ENCODE results near the gene NANOGP8.
A peak's percentile ranks its signal among the peaks of the same experiment; 100 is the strongest.
"Not testable (repeated sequence)": the region's sequence is repeated elsewhere in the genome, so short reads cannot be mapped to it uniquely, and the experiment has no call there.

NANOGP8 gene

DNA sequence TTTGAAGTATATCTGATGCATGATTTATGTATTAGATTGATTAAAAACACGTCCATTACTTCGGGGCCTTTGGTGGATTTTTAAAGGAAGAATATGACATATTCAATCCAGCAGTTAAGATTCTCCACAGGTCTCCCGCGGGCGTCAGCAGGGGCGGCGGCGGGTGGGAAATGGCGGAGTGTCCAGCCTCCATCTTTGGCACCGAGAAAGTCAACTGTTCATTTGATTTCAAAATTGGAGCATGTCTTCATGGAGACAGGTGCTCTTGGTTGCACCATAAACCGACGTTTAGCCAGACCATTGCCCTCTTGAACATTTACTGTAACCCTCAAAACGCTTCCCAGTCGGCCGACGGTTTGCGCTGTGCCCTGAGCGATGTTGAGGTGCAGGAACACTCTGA, 7.2 kb upstream of the NANOGP8 start:
- DNase-seq: no peak

DNA sequence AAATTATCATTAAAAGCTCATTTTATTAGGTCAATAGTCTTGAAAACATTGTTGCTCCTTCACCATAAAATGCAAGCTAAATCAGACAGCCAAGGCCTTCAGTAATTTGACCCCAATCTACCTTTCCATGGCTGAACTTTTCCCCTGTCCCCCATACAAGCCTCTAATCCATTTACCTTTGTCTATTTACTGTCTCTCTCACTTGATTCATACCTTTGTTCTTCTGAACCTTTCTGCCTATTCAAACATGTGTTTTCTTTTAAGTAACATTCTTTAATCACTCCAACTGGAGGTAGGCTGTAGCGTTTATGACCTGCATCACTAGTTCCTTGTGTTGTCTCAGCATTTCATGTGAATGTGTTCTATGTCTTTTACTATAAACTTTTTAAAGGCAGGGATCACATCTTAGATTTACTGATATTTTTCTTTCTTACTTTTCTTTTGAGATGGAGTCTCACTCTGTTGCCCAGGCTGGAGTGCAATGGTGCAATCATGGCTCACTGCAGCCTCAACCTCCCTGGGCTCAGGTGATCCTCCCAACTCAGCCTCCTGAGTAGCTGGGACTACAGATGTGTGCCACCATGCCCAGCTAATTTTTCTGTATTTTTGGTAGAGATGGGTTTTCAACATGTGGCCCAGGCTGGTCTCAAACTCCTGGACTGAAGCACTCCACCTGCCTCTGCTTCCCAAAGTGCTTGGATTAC, 5.2 kb upstream of the NANOGP8 start:
- no peak for DNase-seq

DNA sequence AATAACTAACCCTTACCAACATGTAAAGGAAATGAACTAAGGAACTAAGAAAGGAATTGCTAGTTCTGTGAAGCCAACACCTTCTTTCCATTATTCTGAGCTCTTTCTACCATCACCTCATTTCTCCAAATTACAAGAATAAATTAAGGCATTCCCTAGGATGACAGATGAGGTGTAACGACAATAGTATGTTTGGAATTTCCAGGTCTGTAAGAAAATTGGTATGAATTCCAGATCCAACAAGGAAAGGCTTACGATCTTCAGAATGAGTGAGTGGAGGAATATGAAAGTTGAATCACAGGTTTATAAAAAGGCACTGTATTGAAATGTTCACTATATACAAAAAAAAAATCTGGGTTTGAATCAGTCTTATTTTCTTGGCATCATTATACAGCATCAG, 4.5 kb upstream of the NANOGP8 start:
- no peak for DNase-seq

DNA sequence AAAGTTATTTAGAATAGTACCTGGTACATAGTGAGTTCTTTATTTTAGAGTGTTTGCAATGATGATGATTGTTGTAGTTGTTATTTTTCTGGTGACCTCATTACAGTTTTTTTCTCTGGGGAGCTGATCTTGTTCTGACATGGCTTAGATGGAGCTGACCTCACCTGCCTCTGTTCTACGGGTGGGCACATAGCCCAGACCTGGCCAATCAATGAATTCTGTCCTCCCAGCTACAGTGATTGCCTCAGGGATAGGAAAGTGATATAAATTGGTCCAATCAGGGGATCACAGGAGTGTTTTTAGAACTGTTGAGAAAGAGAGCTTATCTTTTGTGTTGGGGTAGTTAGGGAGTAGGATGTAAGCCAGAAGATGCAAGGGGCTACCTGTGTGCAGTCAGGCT, 3.2 kb upstream of the NANOGP8 start:
- DNase-seq: no peak

DNA sequence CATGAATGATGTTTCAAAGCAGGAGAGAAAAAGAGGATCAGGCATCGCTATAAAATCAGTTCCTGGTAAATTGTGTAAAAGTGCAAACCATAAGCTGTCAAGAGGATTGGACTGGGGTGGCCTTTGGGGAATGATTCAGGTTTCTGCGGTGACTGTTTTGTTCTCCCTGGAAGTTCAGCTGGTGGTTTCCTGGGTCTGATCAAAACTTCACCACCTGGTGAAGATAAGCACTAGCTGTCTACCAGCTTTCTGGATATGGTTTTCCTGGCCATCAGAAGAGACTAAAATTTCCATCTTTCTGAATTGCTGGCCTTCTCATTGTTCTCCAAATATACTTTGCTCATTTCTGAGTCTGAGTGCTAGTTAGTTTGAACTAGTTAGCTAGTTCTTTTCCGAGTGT, 2.7 kb upstream of the NANOGP8 start:
- DNase-seq: no peak

DNA sequence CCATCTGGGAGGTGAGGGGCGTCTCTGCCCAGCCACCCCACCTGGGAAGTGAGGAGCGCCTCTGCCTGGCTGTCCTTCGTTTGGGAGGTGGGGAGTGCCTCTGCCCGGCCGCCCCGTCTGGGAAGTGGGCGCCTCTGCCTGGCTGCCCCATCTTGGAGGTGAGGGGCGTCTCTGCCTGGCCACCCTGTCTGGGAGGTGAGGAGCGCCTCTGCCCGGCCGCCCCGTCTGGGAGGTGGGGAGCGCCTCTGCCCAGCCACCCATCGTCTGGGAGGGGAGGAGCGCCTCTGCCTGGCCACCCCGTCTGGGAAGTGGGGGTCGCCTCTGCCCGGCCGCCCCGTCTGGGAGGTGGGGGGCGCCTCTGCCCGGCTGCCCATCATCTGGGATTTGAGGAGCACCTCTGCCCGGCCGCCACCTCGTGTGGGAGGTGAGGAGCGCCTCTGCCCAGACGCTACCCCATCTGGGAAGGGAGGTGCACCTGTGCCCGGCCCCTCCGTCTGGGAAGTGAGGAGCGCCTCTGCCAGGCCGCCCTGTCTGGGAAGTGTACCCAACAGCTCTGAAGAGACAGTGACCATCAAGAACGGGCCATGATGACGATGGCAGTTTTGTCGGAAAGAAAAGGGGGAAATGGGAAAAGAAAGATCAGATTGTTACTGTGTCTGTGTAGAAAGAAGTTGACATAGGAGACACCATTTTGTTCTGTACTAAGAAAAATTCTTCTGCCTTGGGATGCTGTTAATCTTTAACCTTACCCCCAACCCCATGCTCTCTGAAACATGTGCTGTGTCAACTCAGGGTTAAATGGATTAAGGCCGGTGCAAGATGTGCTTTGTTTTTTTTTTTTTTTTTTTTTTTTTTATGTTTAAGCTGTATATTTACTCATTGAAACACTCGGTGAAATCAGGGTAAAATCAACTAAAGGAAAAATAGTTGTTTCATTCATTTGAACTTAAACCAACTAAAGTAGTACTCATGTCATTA, 2.4 kb downstream of the NANOGP8 start:
- DNase-seq: not testable (repeated sequence)

DNA sequence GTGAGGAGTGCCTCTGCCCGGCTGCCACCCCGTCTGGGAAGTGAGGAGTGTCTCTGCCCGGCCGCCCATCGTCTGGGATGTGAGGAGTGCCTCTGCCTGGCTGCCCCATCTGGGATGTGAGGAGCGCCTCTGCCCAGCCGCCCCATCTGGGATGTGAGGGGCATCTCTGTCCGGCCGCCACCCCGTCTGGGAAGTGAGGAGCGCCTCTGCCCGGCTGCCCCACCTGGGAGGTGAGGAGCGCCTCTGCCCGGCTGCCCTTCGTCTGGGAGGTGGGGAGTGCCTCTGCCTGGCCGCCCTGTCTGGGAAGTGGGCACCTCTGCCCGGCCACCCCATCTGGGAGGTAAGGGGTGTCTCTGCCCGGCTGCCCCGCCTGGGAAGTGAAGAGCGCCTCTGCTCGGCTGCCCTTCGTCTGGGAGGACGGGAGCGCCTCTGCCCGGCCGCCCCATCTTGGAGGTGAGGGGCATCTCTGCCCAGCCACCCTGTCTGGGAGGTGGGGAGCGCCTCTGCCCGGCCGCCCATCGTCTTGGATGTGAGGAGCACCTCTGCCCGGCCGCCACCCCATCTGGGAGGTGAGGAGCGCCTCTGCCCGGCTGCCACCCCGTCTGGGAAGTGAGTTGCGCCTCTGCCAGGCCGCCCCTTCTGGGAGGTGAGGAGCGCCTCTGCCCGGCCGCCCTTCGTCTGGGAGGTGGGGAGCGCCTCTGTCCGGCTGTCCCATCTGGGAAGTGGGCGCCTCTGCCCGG, 3.3 kb downstream of the NANOGP8 start:
- DNase-seq: not testable (repeated sequence)

DNA sequence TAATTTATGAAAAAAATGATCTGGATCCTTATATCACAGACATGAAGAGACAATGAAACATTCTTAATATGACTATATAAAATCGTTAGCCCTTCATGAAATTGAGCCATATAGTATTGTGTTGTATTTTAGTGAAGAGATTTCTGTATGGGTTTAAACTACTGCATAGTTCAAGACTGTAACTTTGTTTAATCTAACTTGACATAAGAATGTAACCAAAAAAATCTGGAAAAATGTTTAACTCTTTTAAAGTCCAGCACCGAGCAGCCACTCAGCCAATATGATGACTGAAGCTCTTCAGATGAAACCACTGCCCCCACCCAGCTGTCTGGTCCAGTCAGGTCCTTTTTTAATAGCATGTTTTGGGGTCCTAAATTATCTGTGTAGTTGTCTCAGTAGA, 4.9 kb downstream of the NANOGP8 start:
- no peak for DNase-seq

DNA sequence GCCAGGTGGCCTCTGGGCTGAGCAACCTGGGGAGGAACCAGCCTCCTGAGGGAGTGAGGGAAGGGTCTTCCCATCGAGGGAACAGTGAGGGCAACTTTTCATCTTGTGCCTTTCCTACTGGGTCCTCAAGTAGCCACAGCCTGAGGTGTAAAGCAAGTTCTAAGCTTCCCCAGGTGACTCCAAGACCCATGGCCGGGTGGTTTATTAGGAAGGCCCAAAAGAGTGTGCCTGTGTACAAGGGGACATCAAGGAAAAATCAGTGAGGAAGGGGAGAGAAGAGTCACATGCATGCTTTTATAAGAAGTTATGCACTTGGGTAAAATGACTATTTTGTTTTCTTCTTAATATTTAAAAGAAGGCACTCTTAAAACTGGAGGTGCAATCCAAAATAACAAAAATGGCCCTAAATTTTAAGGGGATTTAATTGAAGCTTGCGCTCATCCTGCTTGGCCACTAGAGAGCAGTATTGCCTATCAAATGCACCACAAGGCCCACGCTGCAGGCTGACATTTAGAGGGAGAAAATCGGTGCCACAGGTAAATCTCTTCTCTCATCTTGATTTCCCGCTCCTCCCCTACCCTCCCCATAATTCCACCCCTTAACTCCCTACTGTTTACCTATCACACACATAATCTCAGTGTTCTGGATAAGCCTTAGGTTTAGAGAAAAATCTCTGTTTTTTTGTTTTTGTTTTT, 6.7 kb downstream of the NANOGP8 start:
- peak; percentile 1 for DNase-seq

DNA sequence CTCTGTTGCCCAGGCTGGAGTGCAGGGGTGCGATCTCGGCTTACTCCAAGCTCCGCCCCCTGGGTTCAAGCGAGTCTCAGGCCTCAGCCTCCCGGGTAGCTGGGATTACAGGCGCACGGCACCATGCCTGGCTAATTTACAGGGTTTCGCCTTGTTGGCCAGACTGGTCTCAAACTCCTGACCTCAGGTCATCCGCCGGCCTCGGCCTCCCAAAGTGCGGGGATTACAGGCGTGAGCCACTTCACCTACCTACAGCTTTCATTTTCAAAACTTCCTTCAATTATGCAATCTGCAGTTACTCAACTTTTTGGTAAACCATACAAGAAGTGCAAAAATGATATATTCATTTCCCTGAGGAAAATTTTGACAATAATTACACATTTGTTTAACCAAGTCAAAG, 14.0 kb downstream of the NANOGP8 start:
- DNase-seq: no peak

DNA sequence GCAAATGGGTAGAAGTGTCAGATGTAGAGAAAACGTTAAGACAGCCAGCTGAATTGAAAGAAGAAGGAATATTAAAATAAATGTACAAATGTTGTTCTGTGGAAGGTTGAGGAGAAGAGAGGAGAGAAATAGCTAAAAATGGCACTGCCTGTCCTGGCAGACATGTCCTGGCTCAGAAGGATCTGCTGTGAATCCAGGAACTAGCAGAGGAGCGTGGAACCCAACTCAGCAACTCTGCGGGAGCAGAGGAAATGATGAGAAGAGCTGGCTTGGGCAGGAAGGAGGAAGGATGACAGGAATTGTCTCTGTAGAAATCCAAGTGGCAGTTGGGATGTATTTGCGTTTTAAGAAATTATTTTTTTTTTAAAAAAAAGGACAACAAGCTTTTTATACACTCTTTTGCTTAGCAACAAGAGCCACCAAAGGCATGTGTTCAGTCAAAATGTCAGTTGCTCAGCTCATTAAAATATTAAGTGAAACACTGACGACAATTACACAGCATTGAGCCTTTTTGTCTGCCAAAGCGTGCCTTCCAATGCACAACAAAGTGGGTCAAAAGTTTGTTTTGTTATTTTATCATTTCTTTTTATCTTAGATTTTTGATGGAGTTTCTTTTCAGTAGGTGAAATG, 16.1 kb downstream of the NANOGP8 start:
- DNase-seq: no peak

DNA sequence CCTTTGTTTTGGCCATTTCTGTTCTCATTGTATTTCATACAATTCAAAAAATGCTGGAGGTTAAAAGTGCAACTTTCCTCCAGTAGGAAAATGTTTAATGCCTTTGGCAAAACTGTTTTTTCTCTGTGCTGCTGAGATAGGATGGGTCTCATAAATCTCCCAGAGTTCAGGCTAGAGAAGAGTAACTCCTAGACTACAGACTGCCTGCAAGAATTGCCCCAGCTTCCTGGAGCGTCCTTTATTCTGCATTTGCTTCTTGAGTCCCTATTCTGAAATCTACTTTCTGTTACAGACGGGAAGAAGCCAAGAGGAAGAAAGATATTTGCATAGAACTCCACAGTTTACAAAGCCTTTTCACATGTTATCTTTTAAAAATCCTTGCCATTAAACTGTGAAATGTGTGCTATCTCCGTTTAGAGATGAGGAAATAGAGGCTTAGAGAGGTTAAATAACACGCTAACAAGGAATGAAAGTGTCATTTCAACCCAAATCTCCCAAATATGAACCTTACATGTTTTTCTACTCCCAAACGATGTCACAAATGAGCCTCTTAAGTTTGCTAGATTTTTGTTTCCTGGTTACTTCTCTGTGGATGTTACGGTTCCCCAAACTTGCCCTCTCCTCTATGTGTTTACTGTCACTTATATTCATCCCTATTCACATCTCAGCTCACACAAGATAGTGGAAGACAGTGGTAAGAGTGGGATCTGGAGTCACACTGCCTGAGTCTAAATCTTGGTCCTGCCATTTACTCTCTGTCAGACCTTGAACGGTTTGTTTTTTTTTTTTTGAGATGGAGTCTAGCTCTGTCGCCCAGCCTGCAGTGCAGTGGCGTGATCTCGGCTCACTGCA, 17.4 kb downstream of the NANOGP8 start:
- DNase-seq: no peak

DNA sequence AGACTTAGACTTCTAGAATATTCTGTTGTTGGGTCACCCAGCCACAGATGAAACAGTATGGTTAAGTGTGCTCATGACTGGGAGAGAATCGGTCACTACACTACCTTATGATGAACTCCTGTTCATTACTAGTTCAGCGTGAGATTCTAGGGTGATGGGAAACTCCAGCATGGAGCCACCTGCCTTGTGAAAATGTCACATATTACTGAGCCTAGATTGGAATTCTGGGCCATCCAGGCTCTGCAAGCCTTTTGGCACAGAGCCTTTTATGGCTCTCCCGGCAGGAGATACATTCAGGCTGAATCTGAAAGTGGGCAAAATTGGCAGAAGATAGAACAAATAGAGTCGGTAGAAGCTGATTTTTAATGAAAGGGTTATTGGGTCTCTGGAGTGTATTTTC, 19.0 kb downstream of the NANOGP8 start:
- no peak for DNase-seq

DNA sequence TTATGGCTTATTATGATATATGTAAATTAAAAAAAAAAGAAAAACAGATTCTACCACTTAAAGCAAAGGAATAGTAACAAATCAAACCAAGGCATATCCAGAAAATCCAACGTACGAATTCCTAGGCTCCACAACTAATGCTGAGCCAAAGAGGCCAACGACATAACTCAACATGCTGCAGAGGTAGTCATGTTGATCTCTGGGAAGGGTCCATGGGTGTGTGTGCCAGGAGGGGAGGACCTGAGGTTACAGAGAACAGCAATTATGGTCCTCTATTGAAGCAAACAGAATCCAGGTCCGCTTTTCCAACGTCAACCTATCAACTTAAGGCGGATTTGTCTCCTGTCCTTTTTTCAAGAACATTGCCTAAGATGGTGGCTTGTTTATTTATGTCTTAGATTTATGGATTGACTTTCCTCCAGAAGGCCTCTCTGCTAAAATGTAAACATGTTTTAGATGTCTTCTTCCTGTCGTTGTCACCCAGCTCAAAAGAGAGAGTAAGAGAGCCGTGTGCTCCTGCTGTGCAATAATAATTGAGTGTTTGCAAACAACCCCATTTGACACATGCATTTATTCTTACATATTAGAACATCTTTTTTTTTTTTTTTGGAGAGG, 20.4 kb downstream of the NANOGP8 start:
- DNase-seq: no peak

DNA sequence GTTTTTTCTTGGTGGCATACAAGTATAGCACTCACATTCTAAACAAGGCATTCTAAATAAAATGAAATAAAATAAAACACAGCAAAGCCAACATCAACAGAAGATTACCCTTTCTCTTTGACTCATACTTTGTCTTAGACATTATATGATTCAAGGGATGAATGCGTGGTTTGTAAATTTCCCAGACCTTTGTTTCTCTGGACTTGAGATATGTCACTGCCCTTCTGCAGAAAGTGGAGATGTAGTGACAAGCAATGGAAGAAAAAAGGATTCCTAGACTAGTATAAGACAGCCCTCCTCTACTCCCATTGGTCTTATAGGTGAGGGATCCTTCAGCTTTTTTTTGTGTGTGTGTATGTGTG, 22.4 kb downstream of the NANOGP8 start:
- DNase-seq: no peak

DNA sequence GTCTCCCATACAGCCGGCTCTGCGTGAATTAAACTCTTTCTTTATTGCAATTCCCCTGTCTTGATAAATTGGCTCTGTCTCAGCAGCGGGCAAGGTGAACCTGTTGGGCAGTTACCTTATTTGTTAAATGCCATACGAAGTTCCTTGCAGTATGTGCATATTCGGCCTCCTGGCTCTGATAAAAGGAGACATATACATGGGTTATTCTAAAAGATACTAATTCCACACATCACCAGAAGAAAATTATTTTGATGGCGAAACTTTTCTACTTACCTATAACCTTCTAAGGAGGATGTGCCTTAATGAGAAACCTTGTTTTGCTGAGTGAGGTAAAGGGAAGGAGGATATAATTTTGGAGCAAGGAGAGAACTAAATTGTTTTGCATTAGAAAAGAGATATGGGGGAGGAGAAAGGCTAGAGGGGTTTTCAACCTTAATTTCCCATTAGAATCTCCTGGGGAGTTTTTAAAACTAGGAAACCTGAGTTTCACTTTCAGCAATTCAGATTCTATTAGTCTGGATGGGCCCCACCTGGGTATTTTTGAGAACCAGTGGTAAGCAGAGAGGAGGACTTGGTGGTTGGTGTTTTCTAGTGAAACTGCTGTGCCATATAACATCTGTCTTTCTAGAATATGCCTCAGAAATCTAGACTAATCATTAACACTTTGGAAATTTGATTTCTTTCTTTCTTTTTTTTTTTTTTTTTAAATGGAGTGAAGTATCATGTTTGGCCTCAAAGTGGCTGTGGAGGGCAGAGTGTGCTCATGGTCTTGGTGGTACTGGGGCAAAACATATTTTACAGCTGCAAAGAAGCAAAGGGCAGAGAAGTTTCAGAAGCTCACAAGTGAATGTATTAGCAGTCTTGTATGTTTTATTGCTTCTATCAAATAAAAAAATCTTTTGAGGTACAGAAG, 23.0 kb downstream of the NANOGP8 start:
- no peak for DNase-seq

DNA sequence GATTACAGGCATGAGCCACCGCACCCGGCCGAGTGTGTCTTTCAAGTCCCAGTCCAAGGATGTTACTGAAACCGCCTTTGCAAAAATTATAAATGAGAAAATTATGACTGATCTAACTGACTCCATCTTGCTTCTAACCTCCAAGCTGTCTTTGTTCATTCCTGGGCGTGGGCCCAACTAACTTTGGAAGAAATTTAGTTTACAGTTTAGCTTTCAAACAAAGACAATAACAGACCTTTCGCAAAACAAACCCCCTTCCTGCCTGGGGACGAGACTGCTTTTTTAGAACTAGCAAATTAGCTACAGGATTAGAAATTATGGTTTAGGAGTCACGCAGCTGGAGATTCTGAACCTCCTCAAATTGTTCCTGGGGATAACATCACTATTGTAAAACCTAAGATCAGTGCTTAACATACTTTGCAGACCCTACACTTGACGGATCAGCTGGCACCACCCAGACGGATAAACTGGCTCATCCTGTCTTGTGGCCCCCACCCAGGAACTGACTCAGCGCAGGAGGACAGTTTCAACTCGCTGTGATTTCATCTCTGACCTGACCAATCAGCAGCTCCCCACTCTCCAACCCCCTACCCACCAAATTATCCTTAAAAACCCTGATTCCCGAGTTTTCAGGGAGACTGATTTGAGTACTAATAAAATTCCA, 23.8 kb downstream of the NANOGP8 start:
- no peak for DNase-seq

DNA sequence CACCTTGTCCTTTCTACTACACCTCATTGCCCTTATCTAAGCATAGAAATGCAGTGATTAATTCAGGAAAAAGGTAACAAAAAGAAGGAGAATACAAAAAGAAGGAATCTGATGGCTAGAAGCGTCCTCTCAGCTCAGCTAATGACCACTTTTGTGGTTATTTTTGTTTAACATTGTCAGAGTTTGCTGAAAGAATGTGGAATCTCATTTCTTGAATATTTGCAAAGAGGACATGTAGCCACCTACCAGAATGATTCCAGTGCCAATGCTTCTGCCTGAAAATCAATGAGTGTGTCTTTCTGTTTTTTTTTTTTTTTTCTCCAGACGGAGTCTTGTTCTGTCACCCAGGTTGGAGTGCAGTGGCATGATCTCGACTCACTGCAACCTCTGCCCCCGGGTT, 24.5 kb downstream of the NANOGP8 start:
- no peak for DNase-seq

DNA sequence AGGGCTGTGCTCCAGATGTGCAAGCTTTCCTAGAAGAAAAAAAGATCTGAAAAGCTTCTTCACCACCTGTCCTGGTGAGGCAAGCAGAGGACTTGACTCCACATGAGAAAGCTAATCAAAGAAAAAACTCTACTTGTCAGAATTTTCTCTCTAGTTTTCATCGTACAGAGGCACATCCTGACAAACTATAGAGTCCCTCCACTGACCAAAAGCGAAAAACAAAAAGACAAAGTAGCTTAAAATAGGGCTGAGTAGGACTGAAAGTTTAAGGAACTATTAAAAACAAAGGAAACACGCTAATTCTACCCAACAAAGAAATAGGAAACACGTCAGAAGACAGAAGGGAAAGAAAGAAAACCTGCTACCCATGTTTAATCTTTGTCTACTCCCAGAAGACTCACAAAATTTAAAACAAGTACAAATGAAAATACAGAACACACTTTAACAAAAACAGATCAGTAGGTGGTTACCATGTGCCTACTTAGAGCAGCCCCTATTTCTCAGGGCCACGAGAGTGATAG, 26.5 kb downstream of the NANOGP8 start:
- DNase-seq: no peak

All from activated T-cell treated with anti-CD3 and anti-CD28 coated beads for 4 hours (primary cell).